CD14-positive monocyte (primary cell): ENCODE data around the gene TAL2. TPM values are rescaled to one million over a fixed set of nuclear protein-coding genes. Genes with fewer than 3 reads are reported as not detected.

Experiments
- DNase-seq, 3 donors: peaks; one replicate each; pipeline ENCODE4 v3.0.0-alpha.2; 2011 to 2022
- H2AFZ ChIP-seq: 2 replicates; pipeline ENCODE4 v1.6.0; 2012; ENCODE audit warnings: mild to moderate bottlenecking, low read depth, low read length, inconsistent platforms; ENCODE audit not compliant: insufficient read depth, poor library complexity, severe bottlenecking
- H3K27ac ChIP-seq, 2 donors: 1 replicate in 1 of 2; 2 replicates in 1 of 2; pipeline ENCODE4 v1.5.1; 2012 to 2013; ENCODE audit warnings: low read length in 2 of 2, control low read depth in 1 of 2, inconsistent platforms in 1 of 2, low read depth in 1 of 2, mild to moderate bottlenecking in 1 of 2
- H3K27me3 ChIP-seq, 2 donors: one replicate each; pipeline versions ENCODE4 v1.6.0 to v1.6.1; 2011 to 2013; ENCODE audit warnings: low read length in 2 of 2; ENCODE audit not compliant: control insufficient read depth in 2 of 2, insufficient read depth in 2 of 2
- H3K36me3 ChIP-seq, 2 donors: replicated peaks in 1 of 2; 1 replicate in 1 of 2; 2 replicates in 1 of 2; pipeline versions ENCODE4 v1.5.1 to v1.6.1; 2012 to 2013; ENCODE audit warnings: low read length in 2 of 2, control low read depth in 1 of 2, inconsistent platforms in 1 of 2, mild to moderate bottlenecking in 1 of 2; ENCODE audit not compliant: insufficient read depth in 2 of 2, control insufficient read depth in 1 of 2
- H3K4me1 ChIP-seq, 2 donors: 1 replicate in 1 of 2; 2 replicates in 1 of 2; pipeline versions ENCODE4 v1.5.1 to v1.6.1; 2012 to 2013; ENCODE audit warnings: low read length in 2 of 2, control low read depth in 1 of 2, inconsistent platforms in 1 of 2, mild to moderate bottlenecking in 1 of 2, moderate library complexity in 1 of 2; ENCODE audit not compliant: insufficient read depth in 2 of 2, control insufficient read depth in 1 of 2
- H3K4me2 ChIP-seq: replicated peaks from 2 replicates; pipeline ENCODE3; 2012; ENCODE audit warnings: low read length, moderate library complexity, mild to moderate bottlenecking; ENCODE audit not compliant: poor library complexity, severe bottlenecking; ENCODE audit errors: extremely low read depth
- H3K4me3 ChIP-seq, 3 experiments: fragments of 200-600 bp in 1 of 3; sonication (generic) in 1 of 3; replicated peaks in 1 of 3; 1 replicate in 2 of 3; 2 replicates in 1 of 3; pipeline ENCODE4 v1.5.1; 2011 to 2013; ENCODE audit warnings: low read length in 3 of 3, mild to moderate bottlenecking in 3 of 3, control low read depth in 2 of 3, low read depth in 2 of 3, inconsistent platforms in 1 of 3, moderate library complexity in 1 of 3
- H3K79me2 ChIP-seq: 2 replicates; pipeline ENCODE4 v1.6.0; 2012; ENCODE audit warnings: mild to moderate bottlenecking, control low read depth, inconsistent platforms, low read length, moderate library complexity; ENCODE audit not compliant: insufficient read depth
- H3K9ac ChIP-seq: 2 replicates; pipeline ENCODE4 v1.6.0; 2017; ENCODE audit warnings: low read length, mild to moderate bottlenecking; ENCODE audit not compliant: insufficient read depth, poor library complexity, severe bottlenecking
- H3K9me3 ChIP-seq, 2 donors: replicated peaks in 1 of 2; 1 replicate in 1 of 2; 2 replicates in 1 of 2; pipeline versions ENCODE4 v1.5.1 to v1.6.1; 2012 to 2013; ENCODE audit warnings: low read length in 2 of 2, control low read depth in 1 of 2; ENCODE audit not compliant: control insufficient read depth in 1 of 2, insufficient read depth in 1 of 2
- H4K20me1 ChIP-seq: 2 replicates; pipeline ENCODE4 v1.6.0; 2012; ENCODE audit warnings: mild to moderate bottlenecking, low read length, control low read depth, moderate library complexity; ENCODE audit not compliant: insufficient read depth
- H3K27ac Mint-ChIP-seq, 7 donors: one replicate each; pipeline ENCODE4 v1.8.0; 2020; ENCODE audit warnings: mild to moderate bottlenecking in 7 of 7, mixed read lengths in 7 of 7, moderate library complexity in 6 of 7, inconsistent platforms in 2 of 7
- H3K27me3 Mint-ChIP-seq, 3 donors: one replicate each; pipeline ENCODE4 v1.8.0; 2021 to 2022; ENCODE audit warnings: low read depth in 3 of 3, mild to moderate bottlenecking in 3 of 3, mixed read lengths in 3 of 3, moderate library complexity in 3 of 3, inconsistent platforms in 1 of 3
- H3K36me3 Mint-ChIP-seq, 2 donors: one replicate each; pipeline ENCODE4 v1.8.0; 2020; ENCODE audit warnings: mixed read lengths in 2 of 2, inconsistent platforms in 1 of 2, mild to moderate bottlenecking in 1 of 2
- H3K4me1 Mint-ChIP-seq: one replicate; pipeline ENCODE4 v1.8.0; 2020; ENCODE audit warnings: mild to moderate bottlenecking, mixed read lengths
- H3K4me3 Mint-ChIP-seq, 2 donors: one replicate each; pipeline ENCODE4 v1.8.0; 2020; ENCODE audit warnings: mild to moderate bottlenecking in 2 of 2, mixed read lengths in 2 of 2, moderate library complexity in 1 of 2
- H3K9me3 Mint-ChIP-seq, 7 donors: one replicate each; pipeline ENCODE4 v1.8.0; 2020 to 2022; ENCODE audit warnings: mixed read lengths in 7 of 7, mild to moderate bottlenecking in 6 of 7, moderate library complexity in 6 of 7, inconsistent platforms in 2 of 7
- CTCF ChIP-seq: fragments of 200-600 bp; IDR thresholded peaks from one replicate; pipeline ENCODE4 v1.8.0; 2022; ENCODE audit warnings: antibody characterized with exemption, mild to moderate bottlenecking
- WGBS: methylation state at CpG from one replicate; pipeline ENCODE4 v1.1.5; 2013; ENCODE audit warnings: missing lambda C conversion rate; ENCODE audit not compliant: insufficient coverage; 5-methylcytosine and 5-hydroxymethylcytosine counted together
- intact Hi-C, 2 donors: fragments of 100-400 bp; cut with micrococcal nuclease; formaldehyde crosslinking; loops; one replicate each; pipeline versions ENCODE4 v1.15.0 to v1.15.1; 2023
- polyA plus RNA-seq, 3 donors: library from polyadenylated mRNA; depleted of rRNA in 1 of 3; unstranded in 2 of 3; stranded (reverse) in 1 of 3; fragments of 300-500 nt in 2 of 3; fragments of >200 nt in 1 of 3; fragmentation: Illumina TruSeq in 2 of 3; gene quantifications; 1 replicate in 2 of 3; 2 replicates in 1 of 3; pipeline ENCODE4 v1.2.3, GENCODE V29; 2012 to 2021

TAL2 gene
- polyA plus RNA-seq, 3 donors: not detected

GRCh38 chr9:105633411-105633810 is 28.8 kb upstream of the TAL2 start:
- H2AFZ ChIP-seq: no peak overlapping the region
- H3K27ac ChIP-seq: no peak overlapping the region
- no peak overlapping the region for H3K4me2 ChIP-seq
- peaks cover 2 to 13% of the 10 kb centered on the region in 2 donors for H3K36me3 ChIP-seq
- H3K4me1 ChIP-seq: no peaks in the 10 kb centered on the region
- 100% methylated on average over 1 of the region's 3 CpGs for WGBS
- no peak for TF ChIP-seq CTCF
- H3K9ac ChIP-seq: no peak overlapping the region
- H4K20me1 ChIP-seq: no peaks in the 10 kb centered on the region
- H3K9me3 ChIP-seq: no peaks in the 10 kb centered on the region
- Mint-ChIP-seq H3K4me1 (no peaks in the 10 kb centered on the region), H3K36me3 (peaks cover 10 to 14% of the 10 kb centered on the region in 2 donors), H3K4me3 (no peak overlapping the region), H3K27me3 (no peaks in the 10 kb centered on the region), H3K27ac (no peak overlapping the region), H3K9me3 (peaks cover 0 to 3% (median 0%) of the 10 kb centered on the region in 7 donors)
- H3K79me2 ChIP-seq: no peaks in the 10 kb centered on the region
- intact Hi-C loops: no loop called here
- no peak for DNase-seq
- H3K4me3 ChIP-seq: no peak overlapping the region
- no peaks in the 10 kb centered on the region for H3K27me3 ChIP-seq

GRCh38 chr9:105636331-105636730 is 25.9 kb upstream of the TAL2 start:
- no peak overlapping the region for H3K4me3 Mint-ChIP-seq
- intact Hi-C loops: no loop called here
- H3K27ac ChIP-seq: no peak overlapping the region
- H3K9me3 Mint-ChIP-seq: peaks cover 0 to 1% (median 0%) of the 10 kb centered on the region in 7 donors
- H3K4me1 Mint-ChIP-seq: no peaks in the 10 kb centered on the region
- WGBS: no CpG with 5 or more reads among the region's 1 CpG
- TF ChIP-seq CTCF: no peak
- no peaks in the 10 kb centered on the region for H3K27me3 Mint-ChIP-seq
- H3K79me2 ChIP-seq: no peaks in the 10 kb centered on the region
- peaks cover 5 to 13% of the 10 kb centered on the region in 2 donors for H3K36me3 ChIP-seq
- DNase-seq: no peak
- no peak overlapping the region for H2AFZ ChIP-seq
- H3K9me3 ChIP-seq: no peaks in the 10 kb centered on the region
- no peak overlapping the region for H3K27ac Mint-ChIP-seq
- H3K4me1 ChIP-seq: no peaks in the 10 kb centered on the region
- peaks cover 16 to 29% of the 10 kb centered on the region in 2 donors for H3K36me3 Mint-ChIP-seq
- no peak overlapping the region for H3K9ac ChIP-seq
- H3K4me2 ChIP-seq: no peak overlapping the region
- no peaks in the 10 kb centered on the region for H4K20me1 ChIP-seq
- H3K27me3 ChIP-seq: no peaks in the 10 kb centered on the region
- H3K4me3 ChIP-seq: no peak overlapping the region
